Skin of body (tissue), 2 donors: ENCODE measurements around the gene NR2F1-AS1. TPM values are rescaled to one million over a fixed set of nuclear protein-coding genes. Genes with fewer than 3 reads are reported as not detected.
"Not testable (repeated sequence)": the region's sequence is repeated elsewhere in the genome, so short reads cannot be mapped to it uniquely, and the experiment has no call there.

ENCODE experiments used
- DNase-seq: peaks from one replicate; lab custom pipeline; 2025; lab: John Stamatoyannopoulos, UW
- total RNA-seq: library from RNA; depleted of rRNA; stranded (reverse); fragments of >200 nt; gene quantifications from one replicate; pipeline ENCODE4 v1.2.3, GENCODE V29; 2014

The NR2F1-AS1 gene
- total RNA-seq, 1 donor from 2014 or later = 5.4 TPM

DNA sequence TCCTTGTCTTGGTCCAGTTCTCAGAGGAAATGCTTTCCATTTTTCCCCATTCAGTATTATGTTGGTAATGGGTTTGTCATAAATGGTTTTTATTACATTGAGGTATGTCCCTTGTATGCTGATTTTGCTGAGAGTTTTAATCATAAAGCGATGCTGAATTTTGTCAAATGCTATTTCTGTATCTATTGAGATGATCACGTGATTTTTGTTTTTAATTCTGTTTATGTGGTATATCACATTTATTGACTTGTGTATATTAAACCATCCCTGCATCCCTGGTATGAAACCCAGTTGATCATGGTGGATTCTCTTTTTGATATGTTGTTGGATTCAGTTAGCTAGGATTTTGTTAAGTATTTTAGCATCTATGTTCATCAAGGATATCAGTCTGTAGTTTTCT is 189.8 kb downstream of the NR2F1-AS1 start:
- not testable (repeated sequence) for DNase-seq

DNA sequence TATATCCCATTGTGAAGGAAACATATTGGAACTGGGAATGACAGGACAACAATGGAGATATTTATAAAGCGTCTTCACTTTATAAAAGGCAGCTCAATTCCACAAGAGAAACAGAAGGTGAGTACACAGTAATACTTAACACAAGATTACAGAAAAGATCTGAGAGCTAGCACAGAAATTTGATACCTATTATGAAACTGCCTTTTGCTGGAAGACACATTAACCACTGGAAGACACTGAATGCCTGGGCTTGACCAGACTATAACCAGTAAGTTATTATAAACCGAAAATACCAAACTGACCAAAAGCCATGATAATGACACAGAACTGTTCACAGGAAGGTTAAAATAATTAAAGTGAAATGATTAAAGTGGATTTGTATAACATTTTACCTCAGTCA is 195.4 kb downstream of the NR2F1-AS1 start:
- no peak for DNase-seq

DNA sequence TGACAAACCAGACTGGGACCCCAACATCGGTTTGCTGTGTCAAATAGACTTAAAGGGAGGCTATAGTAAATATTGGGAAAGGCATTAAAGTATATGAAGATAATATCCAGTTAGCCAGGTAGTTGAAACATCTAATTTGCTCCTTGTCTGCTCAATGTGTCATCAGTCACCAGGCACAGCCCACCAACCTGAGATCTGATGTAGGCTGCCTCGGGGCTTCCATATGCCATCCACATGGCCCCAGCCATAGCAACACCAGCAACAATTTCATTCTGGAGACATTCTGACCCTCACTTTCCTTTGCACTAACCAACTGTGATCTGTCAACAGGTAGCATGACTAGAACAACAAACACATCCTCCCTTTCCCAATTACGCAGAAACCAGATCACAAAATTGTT is 196.0 kb downstream of the NR2F1-AS1 start:
- no peak for DNase-seq

DNA sequence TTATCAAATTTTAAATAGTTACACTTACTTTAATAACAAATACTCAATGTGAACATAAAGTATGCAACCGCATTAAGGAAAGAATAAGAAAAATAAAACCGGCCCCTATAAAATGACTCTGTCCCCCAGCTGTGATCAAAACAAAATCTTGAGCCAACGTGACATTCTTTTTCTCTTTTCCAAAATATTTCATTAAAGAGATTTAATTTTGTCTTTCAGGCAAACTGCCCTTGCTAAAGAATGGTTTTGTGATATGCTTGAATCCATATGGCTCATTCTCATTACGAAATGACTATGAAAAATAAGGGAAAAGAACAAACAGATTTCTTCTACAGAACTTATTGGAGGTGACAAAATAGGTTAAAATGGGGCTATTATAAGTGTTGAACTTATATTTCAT is 197.0 kb downstream of the NR2F1-AS1 start:
- no peak for DNase-seq

DNA sequence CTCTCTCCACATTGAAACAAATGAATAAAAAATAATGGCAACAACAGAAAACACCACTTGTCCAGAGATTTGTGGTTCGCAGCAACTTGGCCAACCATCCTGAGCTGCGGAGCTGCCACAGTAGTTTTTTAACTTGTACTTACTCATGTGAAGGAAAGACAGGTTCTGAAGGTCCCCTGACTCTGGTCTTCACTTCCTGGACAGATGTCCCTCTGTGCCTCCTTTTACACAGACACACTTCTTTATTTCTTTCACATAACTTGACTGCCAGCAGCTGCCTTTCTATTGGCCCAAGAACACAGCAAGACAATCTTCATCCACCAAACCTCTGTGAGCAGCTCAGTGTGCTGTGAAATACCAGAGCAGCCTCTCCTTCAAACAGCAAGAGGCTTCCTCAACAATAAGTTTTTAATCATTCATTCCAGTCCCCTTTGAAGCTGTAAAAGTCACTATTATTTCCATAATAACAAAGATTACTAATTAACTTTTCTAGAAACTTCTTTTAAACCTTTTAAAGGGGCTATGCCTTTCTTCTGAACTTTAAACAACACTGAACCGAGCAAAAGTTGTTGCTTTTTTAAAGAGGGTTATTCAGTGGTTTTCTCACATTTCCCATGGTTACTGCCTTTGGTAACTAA is 198.7 kb downstream of the NR2F1-AS1 start:
- no peak for DNase-seq

DNA sequence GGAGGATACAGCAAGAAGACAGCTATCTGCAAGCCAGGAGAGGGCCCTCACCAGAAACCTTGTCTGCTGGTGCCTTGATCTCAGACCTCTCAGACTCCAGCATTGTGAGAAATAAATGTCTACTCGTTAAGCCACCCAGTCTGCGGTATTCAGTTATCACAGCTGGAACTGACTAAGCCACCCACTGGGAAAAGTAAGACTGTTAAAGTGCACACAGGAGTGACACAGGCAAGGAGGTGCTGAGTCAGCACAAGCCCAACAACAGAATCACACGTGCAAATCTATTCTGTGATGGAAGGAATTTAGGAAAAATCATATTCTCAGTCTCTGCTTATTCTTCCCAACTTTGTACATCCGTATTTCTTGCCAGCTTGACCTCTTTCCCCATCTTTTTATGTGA is 200.0 kb downstream of the NR2F1-AS1 start:
- DNase-seq = no peak

DNA sequence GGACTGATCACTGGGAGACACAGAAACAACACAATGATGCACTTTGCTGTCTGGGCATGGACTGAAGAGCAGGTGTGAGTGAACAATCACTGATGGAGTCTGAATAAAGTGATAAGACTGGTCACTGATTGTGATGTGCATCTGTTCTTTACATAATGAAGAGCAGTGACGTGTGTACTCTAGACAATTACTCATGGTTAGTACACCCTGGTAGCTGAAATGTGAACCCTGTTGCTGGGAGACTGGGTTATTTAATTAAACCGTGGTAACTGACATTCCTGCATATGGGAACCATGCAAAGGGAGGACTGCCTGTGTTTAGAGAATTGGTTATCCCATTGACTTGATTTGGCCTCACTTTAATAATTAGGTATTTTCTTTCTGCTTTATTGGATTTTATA is 202.9 kb downstream of the NR2F1-AS1 start:
- DNase-seq = no peak

DNA sequence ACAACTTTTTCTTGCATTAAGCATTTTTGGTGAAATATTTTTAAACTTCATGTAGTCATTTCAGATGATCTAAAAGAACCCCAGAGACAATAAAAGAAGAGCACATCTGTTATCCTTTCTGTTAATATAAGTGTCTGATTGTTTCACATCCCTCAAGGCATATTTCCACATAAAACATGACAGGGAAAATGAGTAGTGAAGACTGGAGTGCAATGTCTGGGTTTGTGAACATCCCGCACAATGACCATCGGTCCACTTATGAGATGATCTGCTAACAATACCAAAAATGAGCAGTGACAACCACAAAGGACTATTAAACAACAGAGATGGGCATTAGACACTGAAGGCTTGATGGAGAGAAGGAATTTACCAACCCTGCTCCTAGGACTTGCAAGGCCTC is 209.1 kb downstream of the NR2F1-AS1 start:
- no peak for DNase-seq

DNA sequence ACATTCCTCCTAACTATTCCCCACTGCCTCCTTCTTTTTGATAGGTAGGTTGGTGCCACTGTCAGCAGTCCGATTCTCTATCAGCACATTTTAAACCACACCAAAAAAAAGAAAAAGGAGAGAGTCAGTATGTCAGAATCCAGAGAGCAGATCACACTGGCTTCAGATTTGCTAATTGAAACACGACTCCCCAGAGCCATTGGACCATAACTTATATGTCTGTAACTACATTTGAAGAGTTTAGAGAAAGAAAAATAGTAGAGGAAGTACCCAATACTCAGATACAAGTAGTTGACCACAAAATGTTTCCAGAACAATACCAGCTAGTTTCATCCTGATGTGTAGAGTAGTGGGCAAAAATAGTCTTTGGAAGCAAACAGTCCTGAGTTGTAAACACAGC is 216.6 kb downstream of the NR2F1-AS1 start:
- no peak for DNase-seq

DNA sequence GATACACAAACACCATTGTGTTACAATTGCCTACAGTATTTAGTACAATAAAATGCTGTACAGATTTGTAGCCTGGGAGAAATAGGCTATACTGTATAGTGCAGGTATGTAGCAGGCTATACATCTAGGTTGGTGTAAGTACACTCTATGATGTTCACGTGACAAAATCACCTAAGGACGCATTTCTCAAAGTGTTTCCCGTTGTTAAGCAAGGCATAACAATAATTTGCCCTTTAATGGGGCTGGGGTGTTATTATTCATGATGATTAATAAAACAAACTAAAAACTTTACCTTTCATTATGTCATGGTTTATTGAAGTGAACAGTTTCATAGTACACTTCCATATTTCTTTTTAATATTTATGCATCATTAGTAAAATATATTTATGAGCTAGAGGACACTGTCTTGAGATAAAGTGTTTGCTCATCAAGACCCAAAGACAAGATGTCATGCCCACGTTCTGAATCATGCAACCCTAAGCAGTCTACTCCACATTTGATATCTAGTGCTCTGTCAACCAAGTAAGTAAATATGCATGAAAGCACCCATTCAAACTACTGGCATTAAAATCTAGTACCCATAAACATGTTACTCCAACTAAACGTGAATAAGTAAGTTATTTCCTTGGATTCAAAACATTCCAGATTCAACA is 220.5 kb downstream of the NR2F1-AS1 start:
- DNase-seq = no peak

DNA sequence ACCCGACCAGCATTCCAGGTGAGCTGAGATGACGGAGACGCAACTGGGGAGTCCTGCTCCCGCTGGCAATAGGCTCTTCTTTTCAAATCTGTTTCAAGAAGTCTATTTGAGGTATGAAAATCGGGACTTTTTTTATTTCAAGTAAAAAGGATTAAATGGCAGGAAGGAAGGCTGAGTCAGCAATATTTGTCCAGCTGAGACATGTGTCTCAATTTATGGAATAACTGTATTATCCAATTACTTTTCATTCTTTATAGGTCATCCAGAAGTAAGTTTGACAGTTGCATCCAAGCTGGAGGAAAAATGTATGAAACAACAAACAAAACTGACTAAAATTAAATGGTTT is 221.1 kb downstream of the NR2F1-AS1 start:
- no peak for DNase-seq

Other genes starting within 250 kb of the NR2F1-AS1 start
- 4.8 TPM for gene NR2F1, start 2.0 kb upstream of the NR2F1-AS1 start, total RNA-seq
- gene POU5F2, start 160.4 kb upstream of the NR2F1-AS1 start, total RNA-seq = 4.9 TPM